ENCODE data around the gene PKD1. TPM values are rescaled to one million over a fixed set of nuclear protein-coding genes. Genes with fewer than 3 reads are reported as not detected.

PKD1 gene
- total RNA-seq, 6 donors from 2014 or later = 75.4 to 567 (median 106) TPM

GRCh38 chr16:2089706-2090480 lies 45.8 kb downstream of the PKD1 start:
- Histone ChIP-seq H3K36me3 (peaks cover 14 to 97% (median 85%) of the 10 kb centered on the region in 4 donors), H3K4me1 (peaks cover 4 to 15% (median 9%) of the 10 kb centered on the region in 4 donors), H3K27ac (peak overlapping the region in 1 of 4 donors; percentile 67), H3K9me3 (no peaks in the 10 kb centered on the region), H3K27me3 (no peaks in the 10 kb centered on the region), H3K4me3 (no peak overlapping the region)
- WGBS, 2 donors = 90 to 92% methylated on average over 12 to 40 of the region's 44 CpGs
- ATAC-seq (ENCODE audit: low FRiP score in 2 of 2) = no peak
- DNase-seq = peak in 1 of 2 donors; percentile 85
- TF ChIP-seq POLR2A (IDR thresholded peaks at IDR 0.05) = no peak
- no peak for TF ChIP-seq POLR2AphosphoS5 (IDR thresholded peaks at IDR 0.05)
- TF ChIP-seq EP300 (IDR thresholded peaks at IDR 0.05) = no peak
- no peak for TF ChIP-seq CTCF (IDR thresholded peaks at IDR 0.05)

GRCh38 chr16:2088759-2089358 lies 46.8 kb downstream of the PKD1 start:
- DNase-seq (peak in 1 of 2 donors; percentile 75), ATAC-seq (ENCODE audit: low FRiP score in 2 of 2) (no peak)
- Histone ChIP-seq H3K4me1 (peaks cover 4 to 17% (median 9%) of the 10 kb centered on the region in 4 donors), H3K9me3 (no peaks in the 10 kb centered on the region), H3K4me3 (no peak overlapping the region), H3K27ac (no peak overlapping the region), H3K36me3 (peaks cover 14 to 98% (median 84%) of the 10 kb centered on the region in 4 donors), H3K27me3 (no peaks in the 10 kb centered on the region)
- WGBS, 2 donors = 88 to 89% methylated on average over 17 to 20 of the region's 20 CpGs
- no peak for TF ChIP-seq POLR2AphosphoS5 (IDR thresholded peaks at IDR 0.05)
- no peak for TF ChIP-seq CTCF (IDR thresholded peaks at IDR 0.05)
- TF ChIP-seq EP300 (IDR thresholded peaks at IDR 0.05) = no peak
- no peak for TF ChIP-seq POLR2A (IDR thresholded peaks at IDR 0.05)

- no peak for ATAC-seq (ENCODE audit: low FRiP score in 2 of 2)
- Histone ChIP-seq H3K4me3 (no peak overlapping the region), H3K27ac (no peak overlapping the region), H3K27me3 (no peaks in the 10 kb centered on the region), H3K9me3 (no peaks in the 10 kb centered on the region), H3K36me3 (peaks cover 14 to 97% (median 81%) of the 10 kb centered on the region in 4 donors), H3K4me1 (peaks cover 12 to 26% (median 16%) of the 10 kb centered on the region in 4 donors)
- peak in 1 of 2 donors; percentile 77 for DNase-seq
- WGBS, 2 donors = 93% methylated on average over 5 to 41 of the region's 41 CpGs
- TF ChIP-seq POLR2A (IDR thresholded peaks at IDR 0.05) = no peak
- no peak for TF ChIP-seq EP300 (IDR thresholded peaks at IDR 0.05)
- TF ChIP-seq POLR2AphosphoS5 (IDR thresholded peaks at IDR 0.05) = no peak
- TF ChIP-seq CTCF (IDR thresholded peaks at IDR 0.05) = no peak
Measured at GRCh38 chr16:2087748-2088631, 47.7 kb downstream of the PKD1 start.

- TF ChIP-seq EP300 (IDR thresholded peaks at IDR 0.05) (no peak), POLR2A (IDR thresholded peaks at IDR 0.05) (no peak), POLR2AphosphoS5 (IDR thresholded peaks at IDR 0.05) (no peak), CTCF (IDR thresholded peaks at IDR 0.05) (no peak)
- Histone ChIP-seq H3K4me1 (peaks cover 21 to 35% (median 24%) of the 10 kb centered on the region in 4 donors), H3K4me3 (no peak overlapping the region), H3K27me3 (no peaks in the 10 kb centered on the region), H3K9me3 (no peaks in the 10 kb centered on the region), H3K27ac (no peak overlapping the region), H3K36me3 (peaks cover 11 to 97% (median 84%) of the 10 kb centered on the region in 4 donors)
- no peak for ATAC-seq (ENCODE audit: low FRiP score in 2 of 2)
- peak in 1 of 2 donors; percentile 75 for DNase-seq
- 94 to 97% methylated on average over 11 to 30 of the region's 30 CpGs for WGBS, 2 donors
Measured at GRCh38 chr16:2086812-2087747, 48.6 kb downstream of the PKD1 start.
